DMS53 treated with DMSO at 0.1 percent for 48 hours (cell line): ENCODE measurements around the gene CARD10.

Experiments used
- DNase-seq: peaks from one replicate; lab custom pipeline; 2025; ENCODE audit not compliant: unreplicated experiment; lab: John Stamatoyannopoulos, UW

Gene CARD10, protein sequence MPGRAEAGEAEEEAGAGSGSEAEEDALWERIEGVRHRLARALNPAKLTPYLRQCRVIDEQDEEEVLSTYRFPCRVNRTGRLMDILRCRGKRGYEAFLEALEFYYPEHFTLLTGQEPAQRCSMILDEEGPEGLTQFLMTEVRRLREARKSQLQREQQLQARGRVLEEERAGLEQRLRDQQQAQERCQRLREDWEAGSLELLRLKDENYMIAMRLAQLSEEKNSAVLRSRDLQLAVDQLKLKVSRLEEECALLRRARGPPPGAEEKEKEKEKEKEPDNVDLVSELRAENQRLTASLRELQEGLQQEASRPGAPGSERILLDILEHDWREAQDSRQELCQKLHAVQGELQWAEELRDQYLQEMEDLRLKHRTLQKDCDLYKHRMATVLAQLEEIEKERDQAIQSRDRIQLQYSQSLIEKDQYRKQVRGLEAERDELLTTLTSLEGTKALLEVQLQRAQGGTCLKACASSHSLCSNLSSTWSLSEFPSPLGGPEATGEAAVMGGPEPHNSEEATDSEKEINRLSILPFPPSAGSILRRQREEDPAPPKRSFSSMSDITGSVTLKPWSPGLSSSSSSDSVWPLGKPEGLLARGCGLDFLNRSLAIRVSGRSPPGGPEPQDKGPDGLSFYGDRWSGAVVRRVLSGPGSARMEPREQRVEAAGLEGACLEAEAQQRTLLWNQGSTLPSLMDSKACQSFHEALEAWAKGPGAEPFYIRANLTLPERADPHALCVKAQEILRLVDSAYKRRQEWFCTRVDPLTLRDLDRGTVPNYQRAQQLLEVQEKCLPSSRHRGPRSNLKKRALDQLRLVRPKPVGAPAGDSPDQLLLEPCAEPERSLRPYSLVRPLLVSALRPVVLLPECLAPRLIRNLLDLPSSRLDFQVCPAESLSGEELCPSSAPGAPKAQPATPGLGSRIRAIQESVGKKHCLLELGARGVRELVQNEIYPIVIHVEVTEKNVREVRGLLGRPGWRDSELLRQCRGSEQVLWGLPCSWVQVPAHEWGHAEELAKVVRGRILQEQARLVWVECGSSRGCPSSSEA

DNA sequence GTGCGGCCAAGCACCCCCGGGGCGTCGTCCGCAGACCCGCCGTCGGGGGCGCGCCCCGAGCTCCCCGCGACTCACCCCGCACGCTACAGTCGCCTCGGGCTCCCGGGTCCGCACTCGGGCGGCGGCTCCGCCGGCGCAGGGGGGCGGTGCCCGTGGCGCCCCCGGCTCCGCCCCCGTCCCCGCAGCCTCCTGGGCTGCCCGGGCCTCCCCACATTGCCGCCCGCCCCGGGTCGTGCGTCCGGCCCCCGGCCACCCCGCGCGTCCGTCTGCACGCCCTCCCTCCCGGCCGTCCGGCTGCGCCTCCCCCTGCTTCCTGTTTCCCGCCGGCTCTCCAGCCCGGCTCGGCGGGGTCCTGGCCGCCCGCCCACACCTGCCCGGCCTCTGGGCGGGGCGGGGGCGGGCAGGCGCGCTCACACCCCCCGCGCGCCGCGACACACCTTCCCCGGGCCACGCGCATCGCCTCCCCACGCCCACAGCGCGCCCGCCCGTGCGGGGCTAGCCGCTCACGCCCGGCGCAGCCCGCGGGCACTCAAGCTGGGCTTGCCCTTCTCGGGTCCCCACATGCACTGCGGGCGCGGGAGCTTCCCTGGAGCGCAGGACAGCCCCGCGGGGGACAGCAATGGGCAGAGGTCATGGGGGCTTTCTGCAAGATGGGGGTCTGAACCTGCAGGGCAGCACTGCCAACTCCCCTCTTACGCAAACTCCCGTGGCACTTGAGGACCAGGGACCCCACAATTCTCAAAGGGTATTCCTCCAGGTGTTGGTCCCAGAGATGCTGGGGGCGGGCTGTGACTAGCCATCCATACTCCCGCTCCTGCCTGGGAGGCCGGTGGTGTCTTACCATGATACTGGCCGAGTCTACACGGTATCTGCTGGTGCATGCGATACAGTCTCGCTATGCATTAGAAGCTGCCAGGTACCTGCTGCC, at the start of gene CARD10:
CARD10 (minus strand) TSS at position 148 of the 928 bp plus-strand sequence. CDS start 215 bp downstream, outside the sequence.
- DNase-seq, result no peak

DNA sequence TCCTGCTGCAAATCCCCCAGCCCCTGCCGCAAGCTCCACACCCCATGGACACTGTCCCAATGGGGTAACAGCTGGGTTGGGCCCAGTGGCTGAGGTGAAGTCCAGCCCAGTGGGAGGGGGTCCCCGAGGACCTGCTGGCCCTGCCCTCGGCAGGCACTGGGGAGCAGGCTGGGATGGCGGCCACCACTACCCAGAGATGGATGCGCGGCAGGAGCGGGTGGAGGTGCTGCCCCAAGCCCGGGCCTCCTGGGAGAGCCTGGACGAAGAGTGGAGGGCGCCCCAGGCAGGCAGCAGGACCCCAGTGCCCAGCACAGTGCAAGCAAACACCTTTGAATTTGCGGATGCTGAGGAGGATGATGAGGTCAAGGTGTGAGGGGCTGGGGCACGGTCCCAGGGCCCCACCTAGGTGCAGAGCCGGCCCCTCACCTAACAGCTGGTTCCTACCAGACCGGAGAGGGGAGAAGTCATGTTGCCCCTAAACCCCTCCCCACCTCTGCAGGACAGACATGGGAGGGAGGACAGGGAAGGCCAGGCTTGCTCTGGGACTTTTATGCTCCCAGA, 49.3 kb upstream of the CARD10 start:
- DNase-seq, result no peak

DNA sequence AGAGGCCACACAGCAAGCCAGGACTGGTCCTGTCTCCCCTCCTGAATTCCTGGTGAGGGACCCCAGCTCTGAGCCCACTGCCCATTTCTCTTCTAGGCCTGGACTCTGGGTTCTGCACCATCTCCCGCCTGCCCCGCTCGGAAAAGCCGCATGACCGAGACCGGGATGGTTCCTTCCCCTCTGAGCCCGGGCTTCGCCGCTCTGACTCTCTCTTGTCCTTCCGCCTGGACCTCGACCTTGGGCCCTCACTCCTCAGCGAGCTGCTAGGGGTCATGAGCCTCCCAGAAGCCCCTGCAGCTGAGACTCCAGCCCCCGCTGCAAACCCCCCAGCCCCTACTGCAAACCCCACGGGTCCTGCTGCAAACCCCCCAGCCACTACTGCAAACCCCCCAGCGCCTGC, 48.8 kb upstream of the CARD10 start:
- DNase-seq, result no peak

DNA sequence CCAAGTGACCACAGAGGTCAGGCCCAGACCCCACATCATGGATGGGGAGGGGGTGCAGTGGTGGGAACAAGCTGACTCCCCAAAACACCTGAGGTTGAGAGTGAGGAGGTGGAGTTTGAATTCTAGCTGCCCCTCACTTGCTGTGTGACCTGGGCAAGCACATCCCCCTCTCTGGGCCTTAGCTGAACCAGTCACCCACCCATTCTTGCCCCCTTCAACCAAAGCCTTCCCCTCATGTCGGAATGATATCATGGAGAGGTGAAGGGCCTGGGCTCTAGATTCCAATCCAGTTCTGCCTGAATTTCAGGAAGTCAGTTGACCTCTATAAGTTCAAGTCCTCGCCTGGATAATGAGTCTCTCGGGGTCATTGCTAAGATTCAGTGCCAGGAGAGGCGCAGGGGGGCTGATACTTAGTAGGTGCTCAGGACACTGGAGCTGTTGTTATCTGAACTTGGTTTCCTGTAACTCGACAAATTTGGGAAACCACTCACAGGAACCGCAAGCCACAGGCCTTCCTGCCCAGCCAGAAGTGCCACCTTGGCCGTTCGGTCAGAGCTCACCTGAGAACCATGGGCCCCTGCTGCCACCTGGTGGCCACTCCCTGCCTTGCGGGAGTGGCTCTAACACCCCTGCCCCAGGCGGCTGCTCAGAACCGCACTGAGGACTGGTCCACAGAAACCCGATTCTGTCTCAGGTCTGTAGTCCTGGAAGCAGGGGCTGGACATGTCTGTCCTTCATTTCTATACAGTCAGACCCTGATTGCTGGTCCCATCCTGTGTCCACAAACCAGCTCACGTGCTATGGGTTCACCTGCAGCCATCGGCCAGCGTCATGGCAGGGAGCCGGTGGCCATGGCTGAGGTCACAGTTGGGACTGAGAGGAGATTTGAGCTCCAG, 47.9 kb upstream of the CARD10 start:
- DNase-seq, result no peak

- no peak for DNase-seq
Measured at GRCh38 chr22:37566329-37566837, 47.2 kb upstream of the CARD10 start.

GRCh38 chr22:37565830-37566229, 46.6 kb upstream of the CARD10 start:
- DNase-seq, result no peak

DNA sequence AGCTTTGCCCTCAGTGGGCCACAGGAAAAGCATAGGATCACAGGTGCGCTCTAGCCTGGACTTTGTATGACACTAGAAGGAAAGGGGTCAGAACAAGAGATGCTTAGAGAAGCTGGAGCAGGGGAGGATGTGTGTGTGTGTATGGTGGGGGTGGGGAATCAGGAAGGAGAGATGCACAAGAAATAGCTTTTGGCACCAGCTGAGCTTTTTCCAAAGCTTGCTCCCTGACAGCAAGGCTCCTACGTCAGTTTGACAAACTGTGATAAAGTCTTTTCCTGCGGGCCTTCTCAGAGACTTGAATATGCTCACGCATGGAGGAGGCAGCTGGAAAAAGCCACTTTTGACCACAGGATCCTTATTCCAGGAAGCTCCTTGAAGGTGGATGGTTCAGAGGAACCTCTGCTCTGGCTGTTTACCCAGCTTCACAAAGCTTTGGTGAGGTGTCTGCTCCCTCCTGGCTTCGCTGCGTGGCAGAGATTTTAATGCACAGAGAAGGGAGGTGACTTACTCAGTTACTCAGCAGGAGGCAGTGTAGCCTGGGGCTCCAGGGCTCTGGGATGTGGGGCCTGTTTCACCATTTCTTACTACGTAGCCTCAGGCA, 45.0 kb upstream of the CARD10 start:
- no peak for DNase-seq

GRCh38 chr22:37563153-37564081, 44.2 kb upstream of the CARD10 start:
- no peak for DNase-seq

DNA sequence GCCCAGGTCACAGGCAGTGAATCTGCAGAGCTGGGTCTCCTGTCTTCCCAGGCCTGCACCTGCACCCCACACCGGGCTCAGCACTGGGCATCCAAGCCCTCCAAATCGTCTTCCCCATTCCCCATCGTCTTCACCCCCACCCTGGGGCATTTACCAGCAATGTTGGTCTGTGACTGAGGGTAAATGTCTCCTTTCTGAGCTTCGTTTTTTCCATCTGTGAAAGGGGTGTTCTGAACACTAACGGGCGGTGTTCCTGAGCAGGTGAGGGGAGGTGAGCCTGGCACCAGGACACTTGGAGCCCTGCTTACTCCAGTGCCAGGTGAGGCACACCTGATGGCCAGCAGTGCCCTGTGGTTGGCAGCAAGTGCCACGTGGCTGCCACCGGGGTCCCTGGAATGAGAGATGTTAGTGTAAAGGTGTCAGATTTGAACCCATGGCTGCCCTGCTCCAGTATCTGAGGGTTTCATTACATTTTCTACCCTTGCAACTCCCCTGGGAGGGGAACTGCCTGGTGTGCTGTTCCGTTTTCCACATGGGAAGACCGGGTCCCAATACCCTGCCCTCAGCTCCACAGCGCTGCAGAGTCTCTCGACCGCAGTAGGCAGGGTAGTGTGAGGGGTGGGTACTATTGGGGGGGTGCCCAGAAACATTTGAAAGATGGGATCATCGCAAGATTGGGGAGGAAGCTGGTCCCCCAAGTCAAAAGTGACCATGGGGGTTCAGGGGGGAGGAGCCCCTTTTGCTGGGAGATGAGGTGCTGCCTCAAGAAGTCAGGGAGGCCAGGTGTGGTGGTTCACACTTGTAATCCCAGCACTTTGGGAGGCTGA, 43.0 kb upstream of the CARD10 start:
- DNase-seq, result no peak

DNA sequence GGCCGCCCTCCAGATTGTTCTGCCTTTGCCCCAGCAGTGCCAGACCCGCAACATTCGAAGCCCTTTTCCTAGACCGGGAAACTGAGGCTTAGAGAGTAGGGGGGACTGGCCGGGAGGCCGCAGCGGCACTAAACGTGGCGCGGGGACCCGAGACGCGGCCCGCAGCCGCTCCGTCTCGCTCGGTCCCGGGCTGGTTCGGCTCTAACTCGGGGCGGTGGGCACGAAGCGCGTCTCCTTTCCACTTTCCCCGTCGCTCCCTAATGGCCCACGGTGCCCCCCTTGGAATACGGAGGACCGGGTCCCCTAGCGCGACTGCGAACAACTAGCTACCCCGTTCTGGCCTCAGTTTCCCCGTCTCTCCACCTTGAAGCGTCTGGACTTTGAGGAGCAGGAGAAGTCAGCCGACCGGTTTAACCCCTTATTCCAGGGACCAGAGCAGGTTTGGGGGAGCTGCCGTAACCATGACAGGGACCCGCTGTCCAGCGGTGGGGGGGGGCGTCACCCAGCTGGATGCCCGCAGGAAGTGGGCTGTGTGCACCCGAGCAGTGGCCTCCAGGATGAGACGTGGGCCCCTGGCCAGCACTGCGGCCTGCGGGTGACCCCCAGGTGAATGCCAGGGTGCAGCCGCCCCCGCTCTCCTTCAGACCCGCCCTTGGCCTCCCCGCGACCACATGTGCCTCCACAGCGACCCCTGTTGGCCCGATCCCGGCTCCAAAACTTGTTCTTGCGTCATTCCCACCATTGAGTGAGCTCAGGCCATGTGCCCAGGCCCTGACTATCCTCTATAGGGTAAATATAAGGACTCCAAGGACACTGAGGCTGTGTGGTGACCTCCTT, 42.2 kb upstream of the CARD10 start:
- DNase-seq, result no peak

GRCh38 chr22:37560608-37561211, 41.5 kb upstream of the CARD10 start:
- no peak for DNase-seq

- no peak for DNase-seq
Measured at GRCh38 chr22:37559901-37560607, 40.8 kb upstream of the CARD10 start, which contains the start of gene CDC42EP1. CDC42EP1 (plus strand) TSS chr22:37560480; CDS start chr22:37566350, 5,870 bp downstream.

GRCh38 chr22:37559521-37559900, 40.3 kb upstream of the CARD10 start:
- no peak for DNase-seq

DNA sequence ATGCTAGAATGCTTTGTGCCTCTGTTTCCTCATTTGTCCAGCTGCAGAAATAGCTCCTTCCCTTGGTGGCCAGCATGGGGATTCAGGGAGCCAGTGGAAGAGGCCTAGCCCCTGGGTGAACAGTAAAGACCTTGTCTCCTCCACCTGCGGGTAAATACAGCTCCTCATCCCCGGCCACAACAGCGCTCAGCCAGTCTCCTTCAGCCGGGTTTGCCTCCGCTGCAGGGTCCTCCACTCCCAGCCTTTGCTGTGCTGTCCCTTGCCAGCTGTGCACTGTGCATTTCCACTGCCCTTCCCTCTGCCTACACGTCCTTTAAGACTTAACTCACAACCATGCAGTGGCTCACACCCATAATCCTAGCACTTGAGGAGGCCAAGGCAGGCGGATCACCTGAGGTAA, 39.6 kb upstream of the CARD10 start:
- DNase-seq, result no peak
